ENCODE measurements around the gene MGLL. TPM values are rescaled to one million over a fixed set of nuclear protein-coding genes. Genes with fewer than 3 reads are reported as not detected.

Gene MGLL
- total RNA-seq, 1 donor from 2014 or later = 35.2 TPM

DNA sequence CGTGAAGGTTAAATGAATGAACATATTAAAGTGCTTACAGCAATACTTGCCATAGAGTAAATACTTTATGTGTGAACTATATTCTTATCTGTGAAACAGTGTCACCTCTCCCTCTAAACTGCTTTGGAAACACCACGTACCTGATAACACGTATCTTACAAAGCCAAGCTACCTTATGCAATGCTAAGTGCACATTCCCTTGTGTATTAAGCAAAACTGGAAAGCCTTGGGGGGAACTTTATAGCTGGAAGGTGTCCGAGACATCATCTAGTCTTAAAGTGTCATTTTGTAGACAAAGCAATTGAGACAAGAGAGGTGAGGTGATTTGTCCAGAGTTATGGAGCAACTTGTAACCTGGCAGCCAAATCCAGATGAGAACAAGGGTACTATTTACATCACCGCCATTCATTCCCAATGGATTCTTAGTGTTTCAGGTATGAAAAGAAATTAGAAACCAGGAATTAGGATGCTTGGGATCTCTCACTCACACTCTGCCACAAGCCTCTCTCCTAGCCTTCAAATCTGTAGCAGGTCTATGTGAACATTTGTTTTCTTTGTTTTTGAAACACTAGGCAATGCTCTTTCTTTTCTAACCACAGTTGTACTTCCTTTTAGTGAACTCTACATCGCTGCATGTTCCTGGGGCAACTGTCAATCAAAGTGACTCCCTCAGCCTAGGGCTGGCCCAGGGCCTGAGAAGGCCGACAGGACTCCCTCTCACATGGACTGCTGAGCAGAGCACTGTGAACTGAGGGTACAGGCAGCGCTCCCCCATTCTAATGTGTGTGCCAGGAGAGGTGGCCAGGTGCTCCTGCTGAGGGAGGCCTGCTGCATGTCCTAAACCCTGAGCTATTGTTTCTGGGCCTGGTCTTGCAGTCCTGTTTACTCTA, 13.9 kb upstream of the MGLL start:
- DNase-seq (ENCODE audit: low spot score) = no peak

DNA sequence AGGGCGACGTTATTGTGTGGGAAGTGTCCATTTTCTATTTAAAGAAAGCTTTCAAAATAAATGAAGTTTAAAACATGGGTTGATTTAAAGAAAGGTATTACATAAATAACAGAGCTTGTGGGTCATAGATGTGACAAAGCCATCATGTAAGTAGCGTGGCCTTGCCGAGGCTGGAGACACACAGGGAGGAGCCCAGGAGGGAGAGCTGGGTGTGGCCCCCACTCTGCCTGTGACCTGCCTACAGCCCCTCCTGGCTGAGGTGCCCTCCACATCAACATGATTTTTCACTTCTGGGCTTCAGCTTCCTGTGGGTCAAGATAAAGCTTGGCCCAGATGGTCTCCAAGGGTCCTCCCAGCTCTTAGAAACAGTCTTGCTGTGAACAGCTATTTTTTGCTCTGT, 12.5 kb upstream of the MGLL start:
- DNase-seq (ENCODE audit: low spot score) = no peak

DNA sequence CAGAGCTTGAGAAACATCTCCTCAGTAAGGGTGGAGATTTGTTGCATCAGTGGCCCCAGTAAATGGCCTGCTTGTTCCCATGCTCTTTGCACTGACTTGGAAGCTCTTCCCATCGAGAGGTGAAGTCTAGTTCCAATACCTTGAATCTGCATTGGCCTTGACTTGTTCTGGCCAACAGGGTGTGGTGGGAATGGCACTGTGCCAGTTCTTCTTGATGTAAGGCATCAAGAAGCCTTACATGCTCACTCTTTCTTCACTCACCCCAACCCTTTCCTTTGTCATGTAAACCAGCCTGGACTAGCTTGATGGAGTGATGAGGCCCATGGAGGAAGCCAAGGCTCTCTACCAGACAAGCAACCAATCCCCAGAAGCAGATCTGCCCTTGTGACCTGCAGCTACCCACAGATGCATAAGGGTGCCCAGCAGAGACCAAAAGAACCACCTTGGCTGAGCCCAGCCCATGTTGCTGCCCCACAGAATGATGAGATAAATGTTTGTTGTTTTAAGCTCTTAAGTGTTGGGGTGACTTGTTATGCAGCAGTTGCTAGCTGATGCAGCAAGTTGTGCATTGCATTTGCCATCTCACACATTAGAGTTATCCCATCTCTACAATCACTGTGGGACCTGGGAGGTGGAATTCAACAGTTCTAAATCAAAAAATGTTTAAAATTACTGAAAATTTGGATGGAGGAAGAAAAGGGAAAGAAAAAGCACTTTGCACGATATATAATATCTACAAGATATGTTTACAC, 11.1 kb upstream of the MGLL start:
- no peak for DNase-seq (ENCODE audit: low spot score)

GRCh38 chr3:127831723-127832172, 9.4 kb upstream of the MGLL start:
- no peak for DNase-seq (ENCODE audit: low spot score)

GRCh38 chr3:127829537-127829936, 7.2 kb upstream of the MGLL start:
- DNase-seq (ENCODE audit: low spot score) = no peak

DNA sequence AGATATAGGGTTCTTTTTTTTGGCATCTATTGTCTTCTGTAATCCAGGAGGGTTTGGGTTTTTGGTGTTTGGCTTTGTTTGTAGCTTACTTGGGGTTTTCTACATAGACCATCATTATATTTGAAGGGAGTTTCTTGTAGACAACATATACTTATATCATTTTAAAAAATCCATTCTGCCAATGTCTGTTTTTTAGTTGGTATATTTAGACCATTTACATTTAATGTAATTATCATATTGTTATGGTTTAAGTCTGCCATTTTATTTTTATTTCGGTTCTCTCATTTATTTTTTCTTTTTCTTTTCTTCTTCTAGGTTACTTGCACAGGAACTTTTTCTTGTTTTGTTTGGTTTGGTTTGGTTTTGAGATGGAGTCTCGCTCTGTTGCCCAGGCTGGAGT, 5.5 kb upstream of the MGLL start:
- no peak for DNase-seq (ENCODE audit: low spot score)

DNA sequence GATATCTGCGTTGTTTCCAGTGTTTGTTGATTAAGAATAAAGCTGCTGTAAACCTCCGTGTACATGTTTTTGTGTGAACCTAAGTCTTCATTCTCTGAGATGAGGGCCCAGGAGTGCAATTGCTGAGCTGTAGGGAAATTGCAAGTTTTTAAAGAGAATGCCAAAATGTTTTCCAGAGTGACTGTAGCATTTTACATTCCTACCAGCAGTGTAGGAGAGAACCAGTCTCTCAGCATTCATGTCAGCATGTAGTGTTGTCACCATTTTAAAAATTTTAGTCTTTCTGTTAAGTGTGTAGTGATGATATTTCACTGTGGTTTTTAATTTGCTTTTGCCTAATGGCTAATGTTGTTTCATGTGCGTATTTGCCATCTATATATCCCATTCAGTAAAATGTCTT, 3.4 kb upstream of the MGLL start:
- no peak for DNase-seq (ENCODE audit: low spot score)

GRCh38 chr3:127824151-127824825, 2.0 kb upstream of the MGLL start:
- DNase-seq (ENCODE audit: low spot score) = no peak

DNA sequence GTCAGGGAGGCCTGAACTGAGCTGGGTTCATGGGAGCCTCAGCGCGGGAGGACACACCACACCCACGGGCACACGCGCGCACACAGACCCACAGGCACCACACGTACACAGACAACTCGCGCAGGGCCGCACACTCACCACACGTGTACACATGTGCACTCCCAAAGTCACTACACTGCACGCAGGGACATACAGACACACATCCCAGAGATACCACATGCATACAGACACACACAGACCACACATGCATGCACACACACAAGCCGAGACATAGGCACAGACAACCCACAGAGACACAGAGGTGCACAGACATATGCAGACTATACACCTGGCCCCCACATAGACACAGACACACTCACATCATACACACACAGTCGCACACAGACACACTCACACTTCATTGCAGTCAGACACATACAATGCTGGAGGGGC, 1.1 kb upstream of the MGLL start:
- no peak for DNase-seq (ENCODE audit: low spot score)

DNA sequence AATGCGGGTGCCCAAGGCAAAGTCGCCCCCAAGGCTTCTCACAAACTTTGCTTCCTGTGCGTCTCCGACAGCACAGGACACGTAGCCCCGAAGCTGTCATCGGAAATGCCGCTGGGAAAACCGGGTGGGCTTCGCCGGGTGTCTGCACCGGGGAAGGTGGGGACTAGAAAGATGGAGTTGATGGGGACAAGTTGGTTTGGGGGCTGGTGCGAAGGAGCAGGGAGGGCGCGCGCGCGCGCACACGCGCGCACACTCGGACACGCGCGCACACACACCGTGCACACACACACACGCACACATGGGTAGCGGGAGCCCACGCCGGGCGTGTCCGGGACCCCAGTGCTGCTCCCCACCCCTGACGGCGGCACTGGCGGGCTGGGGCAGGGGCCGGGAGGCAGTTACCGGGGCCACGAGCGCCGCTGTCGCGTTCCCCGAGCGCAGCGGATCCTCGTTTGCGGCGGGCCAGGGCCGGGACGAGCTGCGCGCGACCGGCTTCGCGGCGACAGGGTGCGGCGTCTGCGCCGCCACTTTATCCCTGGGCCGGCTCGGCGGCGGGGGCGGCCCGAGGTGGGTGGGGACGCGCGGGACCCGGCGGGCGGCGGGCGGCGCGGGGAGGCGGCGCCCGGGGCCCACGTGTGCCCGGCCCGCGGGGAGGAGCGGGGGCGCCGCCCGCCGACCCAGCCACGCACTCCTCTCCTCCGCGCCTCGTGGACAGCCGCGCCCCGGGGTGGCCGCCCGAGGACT, 539 bp upstream of the MGLL start:
- DNase-seq (ENCODE audit: low spot score) = peak; percentile 22

- no peak for DNase-seq (ENCODE audit: low spot score)
Observed at GRCh38 chr3:127821394-127821793, 921 bp downstream of the MGLL start.

- DNase-seq (ENCODE audit: low spot score) = no peak
Observed at GRCh38 chr3:127820826-127821313, 1.4 kb downstream of the MGLL start.

DNA sequence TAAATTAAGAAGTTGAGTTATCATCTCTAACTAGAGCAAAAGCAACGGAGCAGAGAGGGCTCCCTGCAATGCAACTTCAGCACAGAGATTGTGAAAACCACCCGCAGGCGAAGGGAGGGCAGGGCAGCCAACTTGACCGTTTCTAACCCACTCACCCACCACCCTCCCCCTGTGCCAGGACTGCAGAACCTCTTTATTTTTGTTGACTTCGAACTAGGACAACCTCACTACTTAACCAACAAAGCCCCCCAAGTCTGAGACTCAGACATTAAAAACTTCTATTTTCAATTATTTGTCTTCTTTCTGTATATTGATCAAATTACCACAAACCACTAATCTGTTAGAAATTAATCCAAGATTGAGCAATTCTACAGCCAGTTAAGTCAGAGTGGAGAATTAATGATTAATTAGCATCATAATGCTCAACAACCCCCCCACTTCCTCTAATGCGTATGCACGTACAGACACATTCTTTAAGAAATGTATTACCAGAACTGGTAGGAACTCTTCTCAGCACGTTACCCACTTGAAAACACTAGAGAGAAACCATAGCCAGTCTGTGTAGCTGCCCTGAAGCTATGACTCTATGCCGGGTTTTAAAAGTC, 2.0 kb downstream of the MGLL start:
- DNase-seq (ENCODE audit: low spot score) = no peak

- DNase-seq (ENCODE audit: low spot score) = no peak
Observed at GRCh38 chr3:127819656-127820055, 2.7 kb downstream of the MGLL start.

- no peak for DNase-seq (ENCODE audit: low spot score)
Observed at GRCh38 chr3:127819086-127819485, 3.2 kb downstream of the MGLL start.

DNA sequence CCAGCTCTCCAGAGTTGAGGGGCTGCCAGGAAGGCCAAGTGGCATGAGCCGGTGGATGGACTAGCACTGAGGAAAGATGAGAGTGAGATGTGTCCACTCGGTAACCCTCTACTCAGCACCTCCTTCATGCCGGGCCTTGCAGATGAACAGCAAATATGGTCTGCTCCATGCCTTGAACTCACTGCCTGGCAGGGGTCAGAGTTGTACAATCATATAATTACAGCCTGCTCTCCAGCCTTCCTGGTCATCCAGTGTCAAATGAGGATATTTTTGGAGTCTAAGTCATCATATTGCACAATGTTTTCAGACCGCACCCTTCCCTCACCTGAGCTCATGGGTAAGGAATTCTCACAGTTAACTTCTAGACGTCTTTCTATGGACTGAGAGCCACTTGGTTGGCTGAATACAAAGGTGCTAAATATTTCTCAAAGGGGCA, 4.9 kb downstream of the MGLL start:
- no peak for DNase-seq (ENCODE audit: low spot score)

DNA sequence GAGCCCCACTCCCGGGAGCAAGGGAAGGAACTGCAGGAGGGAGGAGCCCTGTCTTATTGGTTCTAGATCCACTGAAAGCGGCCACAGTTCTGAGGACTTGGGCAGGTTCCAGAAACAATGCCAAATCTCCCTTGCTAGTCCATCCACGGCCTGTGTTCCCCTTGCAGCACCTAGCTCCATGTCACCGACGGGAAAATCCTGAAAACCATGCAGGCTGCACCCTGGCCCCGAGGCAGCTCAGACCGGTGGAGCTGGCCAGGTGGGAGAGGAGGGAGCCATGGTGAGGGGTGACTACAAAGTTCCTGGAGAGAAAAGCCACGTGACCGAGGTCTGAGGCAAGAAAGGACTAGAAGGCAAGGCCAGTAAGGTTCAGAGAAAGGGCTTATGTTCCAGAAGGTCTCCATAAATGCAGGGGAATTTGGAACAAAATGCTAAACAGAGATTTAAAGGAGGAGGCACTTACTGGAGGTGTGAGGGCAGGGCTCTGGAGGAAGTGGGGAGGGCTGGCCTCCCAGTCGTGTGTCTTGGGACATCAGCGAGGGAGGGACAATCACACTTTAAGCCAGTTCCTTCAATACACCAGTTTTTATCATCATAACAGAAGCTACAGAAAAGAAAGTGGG, 5.4 kb downstream of the MGLL start:
- DNase-seq (ENCODE audit: low spot score) = no peak

- DNase-seq (ENCODE audit: low spot score) = no peak
Observed at GRCh38 chr3:127815641-127816605, 6.4 kb downstream of the MGLL start.

DNA sequence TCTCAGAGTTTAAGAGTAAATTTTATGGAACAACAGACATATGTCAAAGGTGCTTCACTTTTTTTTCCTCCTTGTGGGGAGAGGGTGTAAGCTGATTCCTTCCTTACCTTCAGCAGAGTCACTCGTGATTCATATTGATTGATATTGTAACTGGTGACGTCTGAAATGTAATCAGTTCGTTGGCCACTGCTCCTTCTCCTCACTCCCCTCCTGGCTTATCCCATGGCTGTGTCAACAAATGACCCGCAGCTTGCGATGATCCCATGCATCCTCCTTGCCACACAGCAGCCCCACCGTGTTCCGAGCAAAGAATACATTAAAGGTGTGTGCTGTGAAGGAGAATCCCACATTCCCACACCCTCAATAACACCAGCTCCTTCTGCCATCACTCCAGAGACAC, 7.3 kb downstream of the MGLL start:
- DNase-seq (ENCODE audit: low spot score) = no peak

Measured in umbilical cord (tissue), 2 donors.